ENCODE results near the gene SRRT.
"Not testable (repeated sequence)": the region's sequence is repeated elsewhere in the genome, so short reads cannot be mapped to it uniquely, and the experiment has no call there.

Gene SRRT

GRCh38 chr7:100835903-100836811, 38.7 kb upstream of the SRRT start:
- Histone ChIP-seq H3K9me3 (ENCODE audit: control insufficient read depth, low read length) (no peaks in the 10 kb centered on the region), H3K27ac (ENCODE audit: insufficient read depth, low read length, poor library complexity, severe bottlenecking) (no peak overlapping the region), H3K4me3 (ENCODE audit: insufficient read depth, low read depth, low read length, poor library complexity, severe bottlenecking) (no peak overlapping the region), H3K4me1 (ENCODE audit: control insufficient read depth, insufficient read depth, low read length, poor library complexity, severe bottlenecking) (no peaks in the 10 kb centered on the region), H3K36me3 (ENCODE audit: control insufficient read depth, insufficient read depth, low read length) (no peaks in the 10 kb centered on the region), H3K27me3 (replicated peaks; ENCODE audit: control insufficient read depth, insufficient read depth, low read length, poor library complexity, severe bottlenecking) (no peaks in the 10 kb centered on the region)
- DNase-seq, result no peak

- Histone ChIP-seq H3K27me3 (replicated peaks; ENCODE audit: control insufficient read depth, insufficient read depth, low read length, poor library complexity, severe bottlenecking) (no peaks in the 10 kb centered on the region), H3K27ac (ENCODE audit: insufficient read depth, low read length, poor library complexity, severe bottlenecking) (no peak overlapping the region)
Observed at GRCh38 chr7:100836812-100837098, 38.1 kb upstream of the SRRT start.

GRCh38 chr7:100837099-100837836, 37.6 kb upstream of the SRRT start:
- no peaks in the 10 kb centered on the region for H3K36me3 ChIP-seq (ENCODE audit: control insufficient read depth, insufficient read depth, low read length)
- no peaks in the 10 kb centered on the region for H3K9me3 ChIP-seq (ENCODE audit: control insufficient read depth, low read length)
- DNase-seq, result peak; percentile 29 to 61 (median 56)
- H3K27ac ChIP-seq (ENCODE audit: insufficient read depth, low read length, poor library complexity, severe bottlenecking), result no peak overlapping the region
- H3K4me1 ChIP-seq (ENCODE audit: control insufficient read depth, insufficient read depth, low read length, poor library complexity, severe bottlenecking), result no peaks in the 10 kb centered on the region
- H3K4me3 ChIP-seq (ENCODE audit: insufficient read depth, low read depth, low read length, poor library complexity, severe bottlenecking), result peak overlapping the region; percentile 61
- H3K27me3 ChIP-seq (replicated peaks; ENCODE audit: control insufficient read depth, insufficient read depth, low read length, poor library complexity, severe bottlenecking), result no peaks in the 10 kb centered on the region

More at GRCh38 chr7:100836812-100837098, 38.1 kb upstream of the SRRT start:
- DNase-seq, result no peak
- Histone ChIP-seq H3K9me3 (ENCODE audit: control insufficient read depth, low read length) (no peaks in the 10 kb centered on the region), H3K36me3 (ENCODE audit: control insufficient read depth, insufficient read depth, low read length) (no peaks in the 10 kb centered on the region), H3K4me3 (ENCODE audit: insufficient read depth, low read depth, low read length, poor library complexity, severe bottlenecking) (peak overlapping the region; percentile 61), H3K4me1 (ENCODE audit: control insufficient read depth, insufficient read depth, low read length, poor library complexity, severe bottlenecking) (no peaks in the 10 kb centered on the region)

GRCh38 chr7:100839361-100839760, 35.5 kb upstream of the SRRT start:
- no peak for DNase-seq
- Histone ChIP-seq H3K27me3 (replicated peaks; ENCODE audit: control insufficient read depth, insufficient read depth, low read length, poor library complexity, severe bottlenecking) (no peaks in the 10 kb centered on the region), H3K9me3 (ENCODE audit: control insufficient read depth, low read length) (no peaks in the 10 kb centered on the region), H3K4me1 (ENCODE audit: control insufficient read depth, insufficient read depth, low read length, poor library complexity, severe bottlenecking) (no peaks in the 10 kb centered on the region), H3K36me3 (ENCODE audit: control insufficient read depth, insufficient read depth, low read length) (no peaks in the 10 kb centered on the region), H3K27ac (ENCODE audit: insufficient read depth, low read length, poor library complexity, severe bottlenecking) (no peak overlapping the region), H3K4me3 (ENCODE audit: insufficient read depth, low read depth, low read length, poor library complexity, severe bottlenecking) (no peak overlapping the region)

- no peaks in the 10 kb centered on the region for H3K27me3 ChIP-seq (replicated peaks; ENCODE audit: control insufficient read depth, insufficient read depth, low read length, poor library complexity, severe bottlenecking)
- DNase-seq, result no peak
- H3K36me3 ChIP-seq (ENCODE audit: control insufficient read depth, insufficient read depth, low read length), result no peaks in the 10 kb centered on the region
- no peak overlapping the region for H3K4me3 ChIP-seq (ENCODE audit: insufficient read depth, low read depth, low read length, poor library complexity, severe bottlenecking)
- no peak overlapping the region for H3K27ac ChIP-seq (ENCODE audit: insufficient read depth, low read length, poor library complexity, severe bottlenecking)
- no peaks in the 10 kb centered on the region for H3K9me3 ChIP-seq (ENCODE audit: control insufficient read depth, low read length)
- no peaks in the 10 kb centered on the region for H3K4me1 ChIP-seq (ENCODE audit: control insufficient read depth, insufficient read depth, low read length, poor library complexity, severe bottlenecking)
Observed at GRCh38 chr7:100840470-100841100, 34.3 kb upstream of the SRRT start.

- Histone ChIP-seq H3K27me3 (replicated peaks; ENCODE audit: control insufficient read depth, insufficient read depth, low read length, poor library complexity, severe bottlenecking) (no peaks in the 10 kb centered on the region), H3K27ac (ENCODE audit: insufficient read depth, low read length, poor library complexity, severe bottlenecking) (no peak overlapping the region), H3K36me3 (ENCODE audit: control insufficient read depth, insufficient read depth, low read length) (no peaks in the 10 kb centered on the region), H3K4me1 (ENCODE audit: control insufficient read depth, insufficient read depth, low read length, poor library complexity, severe bottlenecking) (peaks cover 6% of the 10 kb centered on the region), H3K9me3 (ENCODE audit: control insufficient read depth, low read length) (no peaks in the 10 kb centered on the region), H3K4me3 (ENCODE audit: insufficient read depth, low read depth, low read length, poor library complexity, severe bottlenecking) (no peak overlapping the region)
- no peak for DNase-seq
Observed at GRCh38 chr7:100847360-100847759, 27.5 kb upstream of the SRRT start.

GRCh38 chr7:100852048-100852872, 22.6 kb upstream of the SRRT start, which contains the start of gene SLC12A9:
Gene SLC12A9 (plus strand): TSS chr7:100852713. CDS start chr7:100854198, 1,485 bp downstream.
- Histone ChIP-seq H3K4me1 (ENCODE audit: control insufficient read depth, insufficient read depth, low read length, poor library complexity, severe bottlenecking) (peaks cover 13% of the 10 kb centered on the region), H3K4me3 (ENCODE audit: insufficient read depth, low read depth, low read length, poor library complexity, severe bottlenecking) (peak within 1 kb of the TSS; percentile 63), H3K36me3 (ENCODE audit: control insufficient read depth, insufficient read depth, low read length) (no peaks in the 10 kb centered on the region), H3K9me3 (ENCODE audit: control insufficient read depth, low read length) (no peaks in the 10 kb centered on the region), H3K27ac (ENCODE audit: insufficient read depth, low read length, poor library complexity, severe bottlenecking) (peak within 1 kb of the TSS; percentile 63), H3K27me3 (replicated peaks; ENCODE audit: control insufficient read depth, insufficient read depth, low read length, poor library complexity, severe bottlenecking) (no peaks in the 10 kb centered on the region)
- peak; percentile 71 to 77 (median 77) for DNase-seq

- Histone ChIP-seq H3K27ac (ENCODE audit: insufficient read depth, low read length, poor library complexity, severe bottlenecking) (no peak overlapping the region), H3K4me3 (ENCODE audit: insufficient read depth, low read depth, low read length, poor library complexity, severe bottlenecking) (no peak overlapping the region), H3K36me3 (ENCODE audit: control insufficient read depth, insufficient read depth, low read length) (peaks cover 9% of the 10 kb centered on the region), H3K27me3 (replicated peaks; ENCODE audit: control insufficient read depth, insufficient read depth, low read length, poor library complexity, severe bottlenecking) (no peaks in the 10 kb centered on the region), H3K4me1 (ENCODE audit: control insufficient read depth, insufficient read depth, low read length, poor library complexity, severe bottlenecking) (peaks cover 13% of the 10 kb centered on the region), H3K9me3 (ENCODE audit: control insufficient read depth, low read length) (no peaks in the 10 kb centered on the region)
- no peak for DNase-seq
Observed at GRCh38 chr7:100854146-100854895, 20.6 kb upstream of the SRRT start.

GRCh38 chr7:100854899-100855298, 20.0 kb upstream of the SRRT start:
- not testable (repeated sequence) for H3K9me3 ChIP-seq (ENCODE audit: control insufficient read depth, low read length); H3K27ac ChIP-seq (ENCODE audit: insufficient read depth, low read length, poor library complexity, severe bottlenecking); H3K27me3 ChIP-seq (replicated peaks; ENCODE audit: control insufficient read depth, insufficient read depth, low read length, poor library complexity, severe bottlenecking); DNase-seq; H3K4me3 ChIP-seq (ENCODE audit: insufficient read depth, low read depth, low read length, poor library complexity, severe bottlenecking)
- Histone ChIP-seq H3K4me1 (ENCODE audit: control insufficient read depth, insufficient read depth, low read length, poor library complexity, severe bottlenecking) (peaks cover 13% of the 10 kb centered on the region), H3K36me3 (ENCODE audit: control insufficient read depth, insufficient read depth, low read length) (peaks cover 14% of the 10 kb centered on the region)
